Activated CD8-positive, alpha-beta memory T cell treated with anti-CD3 and anti-CD28 coated beads for 1 hour (primary cell): ENCODE data around the gene GRID2.
"Not testable (repeated sequence)": the region's sequence is repeated elsewhere in the genome, so short reads cannot be mapped to it uniquely, and the experiment has no call there.

ENCODE experiments used
- DNase-seq, 2 donors: peaks; one replicate each; pipeline ENCODE4 v3.0.0-alpha.2; 2020; ENCODE audit warnings: low read depth in 1 of 2; ENCODE audit errors: extremely low read depth in 1 of 2

The GRID2 gene

DNA sequence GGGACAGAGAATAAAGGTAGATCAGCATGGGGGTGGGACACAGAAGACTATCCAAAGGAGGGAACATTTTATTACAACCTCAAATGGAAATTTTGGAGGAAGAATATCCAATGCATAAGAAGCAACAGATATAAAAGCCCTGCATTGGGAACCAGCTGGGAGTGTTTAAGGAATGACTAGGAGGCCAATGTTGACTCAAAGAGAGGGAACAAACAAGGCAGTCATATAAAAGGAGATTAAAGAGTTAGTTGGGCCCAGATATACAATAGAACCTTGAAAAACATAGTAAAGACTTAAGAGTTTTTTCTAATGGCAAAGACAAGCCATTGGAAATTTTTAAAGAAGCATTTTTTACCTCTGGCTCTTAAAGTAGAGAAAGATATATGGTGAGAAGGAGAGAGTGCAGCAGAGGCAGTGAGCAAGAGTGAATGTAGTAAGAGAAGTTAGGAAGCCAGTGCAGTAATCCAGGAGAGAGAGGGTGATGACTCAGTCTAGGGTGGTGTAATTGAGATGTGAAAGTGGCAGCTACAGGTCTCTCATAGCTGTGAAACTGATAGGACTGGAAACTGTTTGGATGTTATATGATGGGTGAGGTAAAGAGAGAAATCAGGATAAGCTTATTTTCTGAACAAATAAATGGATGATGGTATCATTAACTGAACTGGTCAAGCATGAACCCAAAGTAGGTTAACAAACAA is 1342.6 kb downstream of the GRID2 start:
- no peak for DNase-seq

DNA sequence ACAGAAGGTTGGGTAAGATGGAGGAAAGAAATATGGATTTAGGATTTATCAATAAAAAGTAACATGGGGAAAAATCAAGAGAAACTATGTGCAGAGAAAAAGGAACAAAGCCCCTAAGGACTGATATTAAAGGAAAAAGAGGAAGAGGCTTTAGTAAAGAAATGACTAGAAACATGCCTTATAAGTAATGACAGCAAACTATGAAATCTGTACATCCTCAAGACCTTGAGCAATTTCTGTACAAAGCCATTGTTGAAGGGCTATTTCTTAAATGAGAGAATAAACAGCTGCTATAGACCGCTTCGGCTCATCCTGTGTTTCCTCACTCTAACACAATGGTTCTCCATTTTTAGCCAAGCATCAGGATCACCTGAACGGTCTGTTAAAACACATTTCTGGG is 1344.5 kb downstream of the GRID2 start:
- DNase-seq, result no peak

DNA sequence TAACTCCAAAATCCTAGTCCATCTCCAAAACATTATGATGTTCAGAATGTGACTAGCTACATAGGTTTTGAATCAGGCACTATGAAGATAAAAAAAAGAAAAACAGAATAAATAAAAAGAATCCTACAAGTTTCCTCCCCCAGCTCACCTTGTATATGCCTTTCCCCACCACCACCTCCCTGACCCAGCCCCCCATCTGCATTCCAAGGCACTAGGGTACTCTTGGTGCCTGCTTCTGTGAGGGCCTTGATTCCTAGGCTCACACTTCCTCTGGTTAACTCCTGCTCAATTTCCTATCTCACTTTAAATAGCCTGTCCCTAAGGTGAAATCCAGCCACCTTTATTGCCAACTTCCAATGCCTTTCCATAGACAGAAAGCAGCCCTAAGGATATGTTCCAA is 1346.1 kb downstream of the GRID2 start:
- DNase-seq, result no peak

DNA sequence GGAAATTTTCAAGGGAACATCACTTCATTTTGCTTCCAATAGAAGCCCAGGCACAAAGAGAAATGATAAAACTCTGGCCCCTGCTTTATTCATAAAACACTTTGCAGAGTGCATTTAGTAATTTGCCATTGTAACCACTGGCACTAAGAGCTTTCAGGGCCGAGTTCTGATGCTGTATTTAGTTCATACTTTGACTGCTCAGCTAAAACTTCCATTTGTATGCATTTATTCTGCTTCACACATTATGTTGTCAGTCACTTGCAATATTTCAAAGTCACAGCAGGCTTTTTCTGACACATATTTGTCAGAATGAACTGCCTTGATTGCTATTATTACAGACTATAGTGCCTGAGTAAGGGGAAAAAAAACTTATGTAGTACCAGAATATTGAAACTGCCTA is 1350.4 kb downstream of the GRID2 start:
- no peak for DNase-seq

DNA sequence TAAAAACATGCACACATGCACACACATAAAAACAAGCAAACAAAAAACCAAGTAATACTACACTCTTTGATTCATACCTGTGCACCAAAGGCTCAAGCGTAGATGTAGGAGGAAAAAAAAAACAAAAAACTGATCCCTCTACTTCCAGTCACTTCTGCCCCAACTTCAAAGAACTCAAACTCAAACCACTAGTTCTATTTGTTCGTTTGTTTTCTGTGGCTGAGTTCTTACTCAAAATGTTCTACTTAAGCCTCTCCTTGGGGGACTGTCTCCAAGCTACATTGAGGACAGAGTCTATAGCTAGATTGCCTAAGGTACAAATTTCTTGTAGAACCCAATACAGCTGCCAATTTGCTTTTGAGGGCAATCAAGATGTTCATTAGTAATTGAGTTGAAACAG is 1353.8 kb downstream of the GRID2 start:
- DNase-seq, result no peak

DNA sequence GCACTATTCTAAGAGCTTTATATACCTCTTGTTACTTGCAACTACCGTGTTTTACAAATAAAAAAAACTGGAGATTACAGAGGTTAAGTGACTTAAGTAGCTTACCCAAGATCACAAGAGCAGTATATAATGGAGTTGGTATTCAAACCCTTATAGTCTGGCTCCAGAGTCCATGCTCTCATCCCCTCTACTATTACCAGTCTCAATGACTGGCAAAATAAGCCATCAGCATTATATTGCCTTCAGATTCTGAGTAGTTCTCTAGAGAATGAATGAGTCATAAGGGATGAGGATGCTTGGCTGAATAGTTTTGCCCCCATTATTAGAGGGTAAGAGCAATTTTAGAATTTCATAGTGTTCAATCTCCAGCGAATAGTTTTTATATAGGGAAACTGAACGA is 1354.7 kb downstream of the GRID2 start:
- no peak for DNase-seq

DNA sequence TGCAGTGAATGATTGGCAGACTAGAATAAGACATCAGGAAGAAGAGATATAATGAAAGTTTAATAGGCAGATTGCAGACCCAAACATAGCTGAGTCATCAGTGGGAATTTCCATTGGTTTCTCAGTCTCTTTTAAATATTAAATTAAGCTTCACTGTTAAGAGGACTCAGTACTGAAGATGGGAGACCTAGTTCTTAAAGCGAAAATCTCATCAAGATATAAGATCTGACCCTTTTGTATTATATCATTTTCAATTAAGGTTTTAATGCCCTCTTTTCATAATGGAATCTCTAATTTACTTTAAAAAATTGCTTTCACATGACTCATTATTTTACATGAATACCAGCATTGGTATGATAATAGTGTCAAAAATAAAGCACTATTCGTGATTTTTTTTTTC is 1355.9 kb downstream of the GRID2 start:
- no peak for DNase-seq

DNA sequence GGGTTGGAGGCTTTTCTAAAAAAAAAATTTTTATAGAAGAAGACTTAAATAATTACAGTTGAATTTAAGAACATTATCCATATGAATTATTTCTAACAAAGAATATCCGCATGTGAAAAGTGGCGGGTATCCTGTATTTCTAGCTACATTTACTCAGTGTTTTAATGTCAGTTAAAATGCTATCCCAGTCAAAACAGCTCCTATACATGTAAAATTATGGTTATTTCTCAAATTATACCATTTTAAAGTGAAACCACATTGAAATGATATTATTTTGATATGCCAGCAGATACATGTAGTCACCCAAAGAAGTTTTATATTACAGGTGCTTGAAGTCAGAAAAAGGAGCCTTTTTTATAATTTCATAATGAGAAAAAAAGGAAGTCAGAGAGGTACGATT is 1356.3 kb downstream of the GRID2 start:
- DNase-seq, result no peak

DNA sequence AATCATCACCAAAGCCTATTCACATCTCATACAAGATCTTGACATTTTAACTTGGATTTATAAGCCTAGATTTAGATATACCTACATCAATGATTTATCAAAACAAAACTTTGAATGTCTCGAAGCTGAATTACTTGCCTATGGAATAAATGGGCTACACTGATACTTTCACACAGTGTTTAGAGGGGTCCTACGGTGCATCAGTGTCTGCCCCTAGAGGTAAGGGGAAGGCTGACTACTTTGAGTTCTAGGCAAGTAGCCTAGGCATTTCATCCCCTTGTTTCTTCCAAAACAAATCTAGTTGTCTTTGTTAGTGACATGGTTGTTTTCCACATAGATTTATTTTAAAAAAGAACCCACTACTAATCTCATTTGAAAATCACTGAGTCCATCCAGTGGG is 1366.7 kb downstream of the GRID2 start:
- DNase-seq, result no peak

DNA sequence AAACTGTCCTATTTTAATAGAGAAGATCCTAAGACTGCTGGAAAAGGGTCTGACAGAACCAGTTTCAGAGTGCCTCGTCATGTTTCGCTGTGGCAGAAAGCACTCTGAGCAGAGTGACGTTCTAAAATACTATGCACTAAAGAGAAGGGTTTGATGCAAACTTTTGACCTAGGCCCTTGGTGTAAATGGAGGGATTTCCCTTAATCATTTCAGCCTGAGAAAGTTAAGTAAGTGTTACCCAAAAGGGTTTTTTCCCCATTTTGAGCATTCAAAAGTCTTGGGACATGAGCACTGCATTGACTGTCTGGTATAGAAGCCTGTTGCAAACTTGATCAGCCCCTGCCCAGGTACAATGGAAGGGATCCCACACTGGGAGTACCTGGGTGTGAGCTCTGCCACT is 1367.3 kb downstream of the GRID2 start:
- DNase-seq, result no peak

DNA sequence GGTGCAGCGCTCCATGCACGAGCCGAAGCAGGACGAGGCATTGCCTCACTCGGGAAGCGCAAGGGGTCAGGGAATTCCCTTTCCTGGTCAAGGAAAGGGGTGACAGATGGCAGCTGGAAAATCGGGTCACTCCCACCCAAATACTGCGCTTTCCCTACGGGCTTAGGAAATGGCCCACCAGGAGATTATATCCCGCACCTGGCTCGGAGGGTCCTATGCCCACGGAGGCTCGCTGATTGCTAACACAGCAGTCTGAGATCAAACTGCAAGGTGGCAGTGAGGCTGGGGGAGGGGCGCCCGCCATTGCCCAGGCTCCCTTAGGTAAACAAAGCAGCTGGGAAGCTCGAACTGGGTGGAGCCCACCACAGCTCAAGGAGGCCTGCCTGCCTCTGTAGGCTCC is 1373.2 kb downstream of the GRID2 start:
- DNase-seq, result not testable (repeated sequence)

DNA sequence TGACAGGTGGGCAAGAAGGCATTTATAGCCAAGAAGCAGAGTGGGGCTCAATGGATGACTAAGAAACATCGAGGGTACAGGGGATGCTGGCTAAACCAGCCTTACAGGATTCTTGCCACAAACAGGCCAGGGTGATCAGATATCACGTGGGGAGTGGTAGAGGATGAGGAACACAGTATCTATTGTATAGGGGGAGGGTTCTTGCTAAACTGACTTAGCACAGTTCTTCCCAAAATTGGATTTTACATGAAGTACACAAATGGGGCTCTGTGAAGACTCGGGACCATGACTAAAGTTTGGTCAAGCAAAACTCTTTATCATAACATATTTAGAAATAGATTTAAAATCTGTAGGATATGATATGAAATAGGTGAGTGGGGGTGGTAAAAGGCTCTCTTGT is 1380.8 kb downstream of the GRID2 start:
- DNase-seq, result no peak

DNA sequence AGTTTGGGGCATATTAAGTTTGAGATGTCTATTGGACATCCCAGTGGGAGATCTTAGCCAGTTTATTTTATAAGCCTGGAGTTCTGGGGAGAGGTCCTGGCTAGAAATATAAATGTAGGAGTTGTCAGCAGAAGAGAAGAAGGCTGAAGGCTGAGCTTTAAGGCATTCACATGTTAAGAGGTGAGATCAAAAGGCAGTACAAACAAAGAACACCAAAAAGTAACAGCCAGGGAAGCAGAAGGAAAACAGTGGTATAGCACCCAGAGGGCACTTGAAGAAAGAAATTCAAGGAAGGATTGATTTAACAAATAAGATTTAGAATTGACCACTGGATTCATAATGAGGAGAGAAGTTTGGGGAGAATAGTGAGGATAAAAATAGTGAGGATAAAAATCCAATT is 1383.5 kb downstream of the GRID2 start:
- no peak for DNase-seq

DNA sequence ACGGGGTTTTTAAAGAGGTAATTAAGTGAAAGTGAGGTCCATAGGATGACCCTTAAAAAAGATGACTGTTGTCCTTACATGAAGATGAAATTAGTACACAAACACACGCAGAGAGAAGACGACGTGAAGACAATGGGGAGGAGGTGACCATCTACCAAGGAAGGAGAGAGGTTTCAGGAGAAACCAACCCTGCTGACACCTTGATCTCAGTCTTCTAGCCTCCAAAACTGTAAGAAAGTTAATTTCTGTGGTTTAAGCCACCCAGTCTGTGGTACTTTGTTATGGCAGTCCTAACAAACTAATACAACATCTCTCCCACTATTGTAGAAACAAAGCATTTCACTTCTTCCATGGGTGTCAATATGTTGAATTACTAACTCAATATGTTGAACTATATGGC is 1385.2 kb downstream of the GRID2 start:
- DNase-seq, result no peak

DNA sequence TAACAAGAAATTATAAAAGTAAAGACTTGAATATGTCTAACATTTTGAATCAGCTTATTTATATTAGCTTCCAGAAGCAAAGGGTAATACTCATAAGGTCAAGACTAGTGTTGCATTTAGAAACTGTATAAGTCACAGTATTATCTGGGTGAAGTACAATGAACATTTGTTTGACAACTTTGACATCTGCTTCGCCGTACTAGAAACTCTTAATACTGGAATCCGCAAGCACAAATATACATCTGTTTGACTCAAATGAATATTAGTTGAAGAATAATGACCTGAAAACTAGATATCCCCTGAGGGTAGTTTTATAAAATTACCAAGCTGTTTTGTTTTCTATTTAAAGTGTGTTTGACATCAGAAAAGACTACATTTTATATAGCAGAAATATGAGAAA is 1389.4 kb downstream of the GRID2 start:
- DNase-seq, result no peak

DNA sequence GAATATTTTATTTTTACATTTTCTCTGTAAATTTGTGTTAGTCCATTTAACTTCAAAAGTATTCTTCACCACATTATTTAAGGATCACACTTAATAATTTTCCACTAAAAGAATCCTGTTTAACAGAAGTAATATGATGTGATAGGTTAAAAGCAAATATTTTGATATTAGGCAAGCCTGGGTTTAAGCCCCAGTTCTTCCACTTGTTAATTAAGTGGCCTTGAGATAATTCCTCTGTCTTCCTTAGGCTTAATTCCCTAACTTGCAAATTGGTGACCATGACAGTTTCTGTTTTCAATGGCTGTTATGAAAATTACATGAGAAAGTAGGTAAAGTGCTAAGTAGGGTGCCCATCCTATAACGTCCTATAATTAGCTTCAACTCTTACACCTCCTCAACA is 1394.9 kb downstream of the GRID2 start:
- DNase-seq, result no peak

DNA sequence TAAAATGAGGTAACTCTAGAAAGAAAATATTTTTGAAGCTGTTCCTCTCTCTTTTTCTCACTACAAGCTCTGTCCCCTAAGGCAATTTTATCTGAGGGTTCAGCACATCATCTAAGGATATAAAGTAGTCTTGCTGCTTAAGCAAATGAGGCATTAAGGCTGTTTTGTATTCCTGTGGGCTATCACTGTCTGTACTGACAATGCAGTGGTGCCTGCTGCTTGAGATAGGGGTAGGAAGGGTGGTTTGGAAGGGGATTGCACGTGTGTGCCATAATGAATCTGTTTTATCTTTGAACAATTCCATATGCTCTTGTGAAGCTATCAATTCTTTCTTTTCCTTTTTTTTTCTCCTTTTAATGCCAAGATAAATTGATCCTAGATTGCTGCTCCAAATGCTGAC is 1396.8 kb downstream of the GRID2 start:
- no peak for DNase-seq

DNA sequence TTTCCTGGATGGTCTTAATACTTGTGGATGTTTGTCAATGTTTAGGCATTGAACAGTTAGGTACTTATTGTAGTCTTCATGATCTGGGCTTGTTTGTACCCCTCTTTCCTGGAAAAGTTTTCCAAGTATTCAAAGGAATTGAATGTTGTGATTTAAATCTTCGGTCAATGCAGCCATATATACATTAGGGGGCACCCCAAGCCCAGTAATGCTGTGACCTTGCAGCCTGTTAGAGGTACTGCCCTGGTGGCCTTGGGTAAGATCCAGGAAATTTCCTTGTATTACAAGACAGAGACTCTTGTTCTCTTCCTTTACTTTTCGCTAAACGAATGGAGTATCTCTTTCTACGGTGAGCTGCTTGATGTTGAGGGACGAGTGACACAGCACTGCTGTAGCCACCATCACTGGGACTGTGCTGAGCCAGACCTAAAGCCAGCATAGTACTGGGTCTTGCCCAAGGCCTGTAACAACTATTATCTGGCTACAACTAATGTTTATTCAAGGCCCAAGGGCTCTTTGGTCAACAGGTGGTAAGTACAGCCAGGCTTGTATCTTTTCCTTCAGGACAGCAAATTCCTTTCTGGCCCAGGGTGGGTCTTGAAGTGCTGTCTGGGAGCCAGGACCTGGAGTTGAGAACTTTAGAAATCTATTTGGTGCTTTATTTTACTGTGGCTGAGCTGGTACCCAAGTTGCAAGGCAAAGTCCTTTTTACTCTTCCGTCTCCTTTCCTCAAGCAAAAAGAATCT is 1406.5 kb downstream of the GRID2 start:
- no peak for DNase-seq

DNA sequence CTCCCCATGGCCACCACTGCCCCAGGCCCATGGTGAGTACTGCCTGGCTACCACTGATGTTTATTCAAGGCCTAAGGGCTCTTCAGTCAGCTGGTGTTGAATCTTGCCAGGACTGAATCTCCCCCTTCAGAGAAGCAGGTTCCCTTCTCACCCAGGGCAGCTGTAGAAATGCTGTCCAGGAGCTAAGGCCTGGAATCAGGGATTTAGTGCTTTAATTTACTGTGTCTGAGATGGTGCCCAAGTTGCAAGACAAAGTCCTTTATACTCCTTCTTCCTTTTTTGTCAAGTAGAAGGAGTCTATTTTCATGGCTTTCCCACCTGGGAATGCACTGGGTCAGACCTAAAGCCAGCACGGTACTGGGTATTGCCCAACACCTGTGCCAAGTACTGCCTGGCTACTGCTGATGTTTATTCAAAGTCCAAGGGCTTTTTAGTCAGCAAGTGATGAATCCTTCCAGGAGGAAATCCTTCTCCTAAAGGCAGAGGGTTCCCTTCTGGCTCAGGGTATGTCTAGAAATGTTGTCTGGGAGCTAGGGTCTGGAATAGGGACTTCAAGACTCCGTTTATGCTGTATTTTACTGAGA is 1407.2 kb downstream of the GRID2 start:
- DNase-seq, result no peak

DNA sequence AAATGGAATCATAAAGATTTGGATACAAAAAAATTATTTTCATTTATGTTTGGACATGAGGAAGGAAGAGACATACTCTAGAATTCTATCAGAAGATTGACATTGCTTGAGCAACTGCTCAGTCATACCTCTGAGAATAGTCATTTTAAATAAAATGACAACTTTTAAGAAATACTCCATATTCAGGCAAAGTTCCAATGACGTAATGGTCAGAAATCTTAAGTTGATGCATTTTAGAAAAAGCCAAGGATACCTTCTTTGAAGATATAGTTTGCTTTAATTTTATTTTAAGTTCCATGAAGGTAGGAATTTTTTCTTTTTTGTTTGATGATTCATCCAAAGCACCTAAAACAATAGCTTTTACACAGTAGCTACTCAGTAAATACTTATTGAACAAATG is 1414.5 kb downstream of the GRID2 start:
- DNase-seq, result no peak

DNA sequence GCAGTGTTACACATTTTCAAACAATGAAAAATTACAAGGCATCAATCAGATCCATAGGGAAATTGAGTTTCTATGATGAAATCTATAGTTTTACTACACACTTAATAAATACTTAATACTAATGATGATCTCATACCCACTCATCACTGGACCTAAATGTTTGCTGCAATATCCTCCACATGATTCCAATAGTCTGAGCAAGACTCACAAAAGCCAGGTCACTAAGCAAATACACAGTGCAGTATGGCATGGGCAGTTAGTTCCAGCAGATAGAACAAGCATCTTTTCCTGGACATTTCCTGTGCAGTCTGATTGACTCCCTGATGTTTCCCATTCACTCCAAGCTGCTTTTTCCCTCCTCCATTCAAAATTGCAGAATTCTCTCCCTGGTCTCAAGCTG is 1415.8 kb downstream of the GRID2 start:
- DNase-seq, result no peak

DNA sequence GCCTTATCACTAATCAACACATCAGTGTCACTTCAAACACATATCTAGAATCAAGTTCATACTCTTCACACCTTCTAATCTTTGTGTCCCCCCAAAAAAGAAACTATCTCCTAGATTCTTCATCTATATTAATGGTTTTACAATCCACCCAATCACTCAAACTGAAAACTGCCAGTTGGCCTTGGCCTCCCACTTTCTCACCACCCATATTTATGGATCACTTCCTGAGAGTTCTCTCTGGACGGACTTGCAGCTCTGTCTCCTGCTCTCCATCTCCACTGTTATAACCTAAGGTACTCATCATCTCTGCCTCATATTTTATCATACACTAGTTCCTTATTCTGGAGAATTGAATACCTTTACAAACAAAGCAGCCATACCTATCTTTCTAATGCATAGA is 1418.7 kb downstream of the GRID2 start:
- DNase-seq, result no peak
